NCI-H2029 treated with DMSO at 0.1 percent for 48 hours (cell line): ENCODE results near the gene MOGAT1.

Source experiments
- DNase-seq: peaks from one replicate; lab custom pipeline; 2025; lab: John Stamatoyannopoulos, UW

The MOGAT1 gene, protein sequence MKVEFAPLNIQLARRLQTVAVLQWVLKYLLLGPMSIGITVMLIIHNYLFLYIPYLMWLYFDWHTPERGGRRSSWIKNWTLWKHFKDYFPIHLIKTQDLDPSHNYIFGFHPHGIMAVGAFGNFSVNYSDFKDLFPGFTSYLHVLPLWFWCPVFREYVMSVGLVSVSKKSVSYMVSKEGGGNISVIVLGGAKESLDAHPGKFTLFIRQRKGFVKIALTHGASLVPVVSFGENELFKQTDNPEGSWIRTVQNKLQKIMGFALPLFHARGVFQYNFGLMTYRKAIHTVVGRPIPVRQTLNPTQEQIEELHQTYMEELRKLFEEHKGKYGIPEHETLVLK

DNA sequence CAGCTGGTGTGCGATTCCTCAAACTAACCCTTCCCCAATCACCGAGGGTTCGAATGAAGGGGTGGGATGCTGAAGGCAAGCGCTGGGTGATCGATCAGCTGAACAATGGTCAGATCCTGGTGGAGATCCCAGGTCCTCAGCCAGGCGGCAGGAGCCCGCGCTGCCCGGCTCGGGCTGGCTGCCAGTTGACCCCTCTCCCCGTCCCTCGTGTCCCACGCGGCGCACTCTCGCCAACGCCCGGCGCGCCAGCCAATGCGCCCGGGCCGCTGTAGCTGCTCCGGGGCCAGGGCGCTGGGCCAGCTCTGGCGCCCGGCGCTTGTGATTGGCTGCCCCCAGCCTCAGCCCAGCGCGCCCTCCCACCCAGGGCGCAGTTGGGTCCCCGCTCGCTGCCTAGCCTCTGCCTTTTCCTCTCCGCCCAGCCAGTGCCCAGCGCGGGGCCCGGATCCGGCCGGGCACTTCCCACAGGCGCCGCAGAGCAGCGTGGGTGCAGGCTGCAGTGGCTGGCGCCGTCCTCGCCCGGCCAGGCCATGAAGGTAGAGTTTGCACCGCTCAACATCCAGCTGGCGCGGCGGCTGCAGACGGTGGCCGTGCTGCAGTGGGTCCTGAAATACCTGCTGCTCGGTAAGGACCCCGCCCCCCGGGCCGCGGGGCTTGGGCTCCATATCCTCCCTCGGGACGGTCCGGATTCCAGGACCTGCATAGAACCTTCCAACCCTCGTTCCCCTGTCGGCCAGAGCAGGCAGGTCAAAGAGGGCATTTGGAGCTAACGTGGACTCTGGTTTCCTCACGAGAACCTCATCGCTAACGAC lies at the start of gene MOGAT1:
MOGAT1 (plus strand) TSS at position 400 of the 809 bp plus-strand sequence; CDS start at position 528, 128 bp downstream.
- no peak for DNase-seq

DNA sequence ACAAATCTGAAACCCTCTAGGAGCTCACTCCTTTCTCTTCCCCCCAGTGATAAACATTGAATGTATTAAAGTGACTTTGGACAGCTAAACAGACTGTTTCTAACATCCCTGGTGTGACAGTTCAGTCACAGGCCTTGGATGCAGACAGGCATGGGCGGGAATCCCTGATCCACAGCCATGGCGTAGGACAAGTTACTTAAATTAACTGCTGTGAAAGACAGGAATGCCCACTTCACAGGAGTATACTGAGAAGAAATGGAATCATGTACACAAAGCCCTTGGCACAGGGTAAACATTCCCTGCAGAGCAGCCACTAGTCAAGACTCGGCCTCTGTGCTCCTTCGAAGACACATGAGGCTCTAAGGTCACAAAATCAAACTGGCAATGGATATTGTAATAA lies 49.6 kb upstream of the MOGAT1 start:
- DNase-seq = no peak

DNA sequence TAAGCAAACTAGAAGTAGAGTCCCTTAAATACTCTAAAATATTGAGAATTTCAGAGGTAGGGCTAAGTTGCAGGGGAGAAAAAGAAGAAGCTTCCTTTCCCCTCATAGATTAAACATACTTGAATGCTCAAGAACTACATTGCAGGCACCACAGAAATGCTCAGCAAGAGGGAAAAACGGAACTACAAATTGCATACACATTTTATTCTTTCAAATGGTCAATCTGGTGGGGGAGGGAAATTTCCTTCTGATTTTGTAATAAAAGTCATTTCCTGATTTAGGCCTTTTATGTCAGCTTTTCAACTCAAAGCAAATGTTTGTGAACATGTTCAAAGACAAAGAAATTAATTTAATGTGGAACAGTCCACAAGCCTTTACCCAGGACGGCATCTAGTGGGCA lies 48.5 kb upstream of the MOGAT1 start:
- no peak for DNase-seq

DNA sequence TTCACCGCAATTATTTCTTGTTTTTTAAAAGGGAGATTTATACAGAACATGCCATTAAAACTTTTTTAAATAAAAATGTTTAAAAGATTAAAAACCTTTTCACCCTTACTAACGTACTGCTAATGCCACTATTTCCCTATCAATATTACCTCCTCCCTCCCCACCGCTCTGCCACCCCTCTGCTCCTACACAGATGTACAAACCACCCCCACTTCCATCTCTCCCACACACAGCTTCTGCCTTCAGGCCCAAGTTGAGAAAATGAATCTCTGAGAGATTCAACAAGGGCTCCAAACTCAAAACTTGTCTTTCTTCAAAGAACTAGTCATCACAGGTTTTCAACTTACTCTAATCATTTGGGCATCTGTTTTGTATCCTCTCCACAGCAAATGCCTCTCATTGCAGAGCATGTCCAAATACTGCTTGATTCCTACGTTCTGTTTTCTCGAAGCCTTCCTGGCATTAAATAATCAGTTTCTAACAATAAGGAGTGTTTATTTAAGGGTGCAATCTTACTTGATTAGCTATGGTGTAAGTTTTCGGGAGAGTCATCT lies 47.6 kb upstream of the MOGAT1 start:
- no peak for DNase-seq

DNA sequence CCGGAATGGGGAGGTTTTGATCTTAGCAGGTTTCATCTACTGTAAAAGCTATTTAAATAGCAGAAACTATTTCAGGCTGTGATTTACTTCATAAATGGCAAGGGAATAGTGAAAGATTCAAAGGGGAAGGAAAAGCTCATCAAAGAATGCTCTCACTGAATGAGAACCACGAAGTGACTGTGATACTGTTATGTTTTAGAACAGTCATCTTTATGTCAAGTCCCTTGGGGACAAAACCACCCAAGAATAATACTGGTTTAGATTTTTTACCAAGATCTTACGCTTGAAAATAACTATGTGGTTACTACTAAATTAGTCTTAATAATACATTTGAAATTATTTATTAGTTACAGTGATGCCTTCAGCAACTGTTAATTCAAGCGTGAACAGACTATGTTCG lies 43.7 kb upstream of the MOGAT1 start:
- no peak for DNase-seq

DNA sequence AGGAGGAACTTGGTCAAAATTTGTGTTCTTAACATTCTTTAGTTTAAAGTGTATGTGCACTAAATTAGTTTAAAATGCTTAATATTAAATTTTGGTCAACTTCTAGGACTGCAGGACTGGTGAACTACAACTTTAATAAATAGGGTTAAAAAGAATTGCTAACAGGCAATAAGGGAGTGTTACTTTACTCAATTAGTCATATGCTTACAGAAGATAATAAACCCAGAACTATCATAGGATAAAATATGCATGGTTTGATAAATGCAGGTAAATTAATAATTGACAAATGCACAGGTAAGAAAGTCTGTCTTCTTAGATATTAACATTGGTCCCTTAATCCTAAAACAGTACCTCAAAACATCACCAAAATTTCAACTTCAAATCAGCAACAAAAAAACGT lies 36.2 kb upstream of the MOGAT1 start:
- no peak for DNase-seq

DNA sequence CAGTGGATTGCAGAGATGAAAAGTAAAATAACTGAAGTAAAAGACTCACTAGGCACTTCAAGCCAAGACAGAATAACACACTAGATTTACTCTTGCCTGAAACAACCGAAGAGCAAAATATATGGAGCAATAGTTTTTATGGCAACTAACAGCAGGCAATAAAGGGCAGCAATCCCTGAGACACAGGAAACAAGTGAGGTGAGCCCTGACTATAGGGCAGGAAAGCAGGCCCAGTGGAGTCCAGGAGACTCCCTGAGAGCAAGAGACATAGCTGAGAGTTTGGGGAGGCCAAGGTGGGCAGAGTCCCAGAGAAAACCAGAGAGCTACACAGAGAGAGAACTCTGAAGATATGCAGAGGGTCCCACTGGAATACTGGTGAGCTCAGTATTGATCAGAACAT lies 34.4 kb upstream of the MOGAT1 start:
- DNase-seq = no peak

DNA sequence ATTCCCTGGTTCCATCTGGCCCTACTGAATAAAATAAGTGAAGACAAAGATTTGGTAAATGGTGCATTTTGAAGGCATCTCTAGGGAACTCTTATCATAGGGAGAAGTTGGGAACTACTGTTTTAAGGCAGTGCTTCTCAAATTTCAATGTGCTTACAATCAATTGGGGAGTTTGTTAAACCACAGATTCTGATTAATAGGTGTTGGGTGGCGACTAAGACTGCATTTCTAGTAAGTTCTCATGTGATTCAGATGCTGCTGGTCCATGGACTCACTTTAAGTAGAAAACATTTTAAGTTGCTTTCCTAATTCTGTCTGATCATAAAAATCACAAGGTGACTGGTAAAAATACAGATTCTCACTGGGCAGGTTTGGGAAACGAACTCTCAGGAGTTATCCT lies 30.1 kb upstream of the MOGAT1 start:
- DNase-seq = no peak

DNA sequence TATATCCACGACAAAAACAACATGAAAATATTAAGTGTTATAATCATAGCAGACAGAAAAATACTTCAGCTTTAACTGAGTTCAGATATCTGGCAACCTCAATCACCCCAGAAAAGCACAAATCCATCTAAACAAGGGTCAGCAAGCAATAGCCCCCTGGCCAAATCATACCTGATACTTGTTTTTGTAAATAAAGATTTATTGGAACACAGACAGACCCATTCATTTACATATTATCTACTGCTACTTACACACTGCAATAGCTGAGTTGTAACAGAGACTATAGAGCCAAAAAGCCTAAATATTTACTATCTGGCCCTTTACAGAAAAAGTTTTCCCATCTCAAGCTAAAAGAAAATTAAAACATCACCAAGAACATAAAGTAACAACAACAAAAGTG lies 28.3 kb upstream of the MOGAT1 start:
- no peak for DNase-seq

DNA sequence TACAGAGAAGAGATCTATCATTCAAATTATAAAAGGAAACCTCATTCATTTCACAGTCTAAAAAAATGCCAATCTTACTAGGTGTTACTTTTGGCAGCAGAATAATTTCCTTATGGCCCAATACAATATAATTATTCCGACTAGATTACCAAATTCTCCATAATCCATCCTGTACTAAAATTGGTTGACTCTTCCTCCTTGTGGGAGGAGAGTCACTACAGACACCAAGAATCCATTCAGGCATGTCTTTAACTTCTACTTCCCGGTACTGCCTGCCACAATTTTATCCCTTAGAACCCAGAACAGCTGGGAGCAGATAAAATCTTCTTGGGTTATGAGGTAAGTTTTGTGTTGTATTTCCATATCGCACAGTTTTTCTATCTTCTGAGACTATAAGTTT lies 25.4 kb upstream of the MOGAT1 start:
- DNase-seq = no peak

DNA sequence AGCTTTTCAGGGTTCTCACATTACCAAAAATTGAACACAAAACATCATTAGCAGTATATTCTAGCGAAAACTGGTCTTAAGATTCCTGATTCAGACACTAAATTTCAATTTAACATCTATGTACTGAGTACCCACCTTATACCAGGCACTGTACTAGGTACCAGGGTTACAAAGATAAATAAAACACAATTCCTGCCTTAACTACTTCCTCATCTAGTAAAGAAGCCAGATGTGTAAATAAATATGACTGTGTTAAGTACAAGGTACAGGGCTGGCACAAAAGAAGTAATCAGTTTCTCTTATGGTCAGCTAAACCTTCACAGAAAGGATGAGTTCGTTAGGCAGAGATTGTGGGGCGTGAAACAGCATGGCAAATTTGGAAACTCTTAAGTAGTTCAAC lies 21.7 kb upstream of the MOGAT1 start:
- no peak for DNase-seq

DNA sequence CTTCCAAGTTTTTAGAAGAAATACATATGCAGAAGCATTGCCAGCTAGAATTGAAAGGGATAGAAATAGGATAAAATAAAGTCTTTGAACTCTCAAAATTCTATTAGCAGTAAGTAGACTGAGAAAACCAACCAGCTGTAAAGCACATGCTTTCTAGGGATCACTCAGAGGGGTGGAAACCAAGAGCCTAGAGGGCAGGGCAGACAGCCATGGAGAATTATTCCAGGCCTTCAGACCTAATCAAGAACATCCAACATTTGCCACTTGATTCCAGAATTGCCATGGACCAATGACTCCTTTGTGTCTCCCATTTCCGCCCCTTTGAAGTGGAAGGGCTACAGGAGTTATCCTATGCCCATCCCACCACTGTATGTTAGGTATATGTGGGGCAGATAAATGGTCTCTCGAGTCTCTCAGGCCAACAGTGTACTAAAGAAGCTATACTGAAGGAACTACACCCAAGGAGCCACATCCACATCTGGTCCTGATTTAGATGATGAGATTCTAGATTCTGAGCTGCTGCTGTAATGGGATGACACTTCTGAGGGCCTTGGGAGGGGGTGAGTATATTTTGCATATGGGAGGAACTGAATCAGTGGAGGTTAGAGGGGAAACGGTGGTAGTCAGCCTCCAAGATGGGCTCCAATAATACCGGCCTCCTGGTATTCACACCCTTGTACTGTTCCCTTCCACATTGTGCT lies 19.6 kb upstream of the MOGAT1 start:
- DNase-seq = no peak

DNA sequence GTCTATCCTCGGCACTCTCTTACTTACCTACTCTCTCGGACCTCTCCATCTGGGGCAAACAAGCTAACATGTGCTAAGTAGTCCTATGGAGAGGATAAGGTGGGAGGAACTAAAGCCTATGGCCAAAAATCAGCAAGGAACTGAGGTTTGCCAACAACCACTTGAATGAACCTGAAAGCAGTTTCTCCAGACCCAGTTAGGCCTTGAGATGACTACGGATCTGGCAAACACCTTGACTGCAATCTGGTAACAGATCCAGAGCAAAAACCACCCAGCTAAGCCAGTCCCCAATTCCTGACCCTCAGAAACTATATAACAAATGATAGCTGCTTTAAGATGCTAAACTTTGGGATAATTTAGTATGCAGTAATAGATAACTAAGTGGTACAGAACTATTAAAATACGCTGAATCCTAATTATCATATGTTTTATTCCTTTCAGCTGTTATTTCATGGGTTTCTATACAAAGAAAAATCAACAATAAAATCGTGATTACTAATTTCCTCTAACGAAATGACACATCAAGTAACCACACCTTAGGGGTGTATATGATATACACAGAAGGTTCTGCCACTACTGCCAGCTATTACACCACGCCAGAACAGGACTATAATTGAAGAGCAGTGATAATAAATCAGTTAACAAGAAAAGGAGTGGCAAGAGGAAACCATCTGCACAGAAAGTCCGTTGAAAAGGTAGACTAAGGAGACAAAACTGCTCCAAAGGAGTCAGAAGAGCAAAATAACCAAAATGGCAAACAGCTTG lies 18.8 kb upstream of the MOGAT1 start:
- no peak for DNase-seq

DNA sequence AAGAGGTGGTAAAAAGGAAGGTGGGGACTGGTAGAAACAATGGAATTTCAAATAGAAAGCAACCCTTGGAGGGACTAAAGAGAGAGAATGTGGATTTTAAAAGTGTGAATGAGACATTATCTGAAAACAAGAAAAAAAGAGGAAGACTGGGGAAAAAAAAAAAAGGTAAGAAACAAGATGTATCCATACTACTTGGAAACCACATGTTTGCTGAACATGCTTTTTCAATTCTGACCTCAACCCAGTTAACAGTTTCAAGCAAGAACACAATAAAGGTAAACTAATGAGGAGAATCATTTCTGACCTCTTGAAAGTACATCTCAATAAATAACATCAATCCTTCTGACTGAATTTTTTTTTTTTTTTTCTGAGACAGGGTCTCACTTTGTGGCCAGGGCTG lies 18.2 kb upstream of the MOGAT1 start:
- DNase-seq = no peak

DNA sequence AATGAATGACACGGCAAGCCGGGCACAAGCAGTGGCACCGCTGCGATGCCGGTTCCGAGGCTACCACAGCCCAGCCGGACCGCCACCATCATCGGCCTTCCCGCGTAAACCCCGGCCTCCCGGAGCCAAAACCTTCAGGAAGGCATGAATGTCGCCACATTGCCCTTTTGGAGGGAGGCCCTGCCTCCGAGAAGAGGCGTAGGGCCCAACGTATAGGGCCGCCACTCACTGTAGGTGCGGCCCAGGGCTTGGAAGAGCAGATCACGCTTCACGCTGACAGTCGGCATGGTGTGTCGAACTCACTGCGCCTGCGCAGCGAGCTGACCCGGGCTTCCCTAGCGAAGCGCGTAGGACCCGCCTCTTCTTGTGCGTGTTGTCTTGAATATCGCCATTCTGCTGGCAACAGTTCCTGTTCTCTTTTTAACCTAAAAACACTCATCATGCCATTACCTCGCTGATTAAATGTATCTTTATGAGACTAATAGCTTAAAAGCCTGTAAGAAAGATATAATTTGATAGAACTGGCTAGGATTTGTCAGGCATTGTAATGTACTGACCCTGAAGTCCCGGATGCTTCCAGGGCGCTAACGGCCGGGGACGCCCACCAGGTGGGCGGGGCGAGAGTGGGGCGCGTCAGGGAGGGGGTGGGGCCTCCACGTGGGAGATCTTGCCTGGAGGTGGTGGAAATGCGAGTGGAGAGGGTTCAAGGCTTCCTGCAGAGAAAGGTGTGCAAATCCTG lies 15.5 kb upstream of the MOGAT1 start, which contains the start of gene FARSB:
FARSB (minus strand) TSS at position 306 of the 739 bp plus-strand sequence; CDS start at position 287, 19 bp downstream.
- peak; percentile 90 for DNase-seq

DNA sequence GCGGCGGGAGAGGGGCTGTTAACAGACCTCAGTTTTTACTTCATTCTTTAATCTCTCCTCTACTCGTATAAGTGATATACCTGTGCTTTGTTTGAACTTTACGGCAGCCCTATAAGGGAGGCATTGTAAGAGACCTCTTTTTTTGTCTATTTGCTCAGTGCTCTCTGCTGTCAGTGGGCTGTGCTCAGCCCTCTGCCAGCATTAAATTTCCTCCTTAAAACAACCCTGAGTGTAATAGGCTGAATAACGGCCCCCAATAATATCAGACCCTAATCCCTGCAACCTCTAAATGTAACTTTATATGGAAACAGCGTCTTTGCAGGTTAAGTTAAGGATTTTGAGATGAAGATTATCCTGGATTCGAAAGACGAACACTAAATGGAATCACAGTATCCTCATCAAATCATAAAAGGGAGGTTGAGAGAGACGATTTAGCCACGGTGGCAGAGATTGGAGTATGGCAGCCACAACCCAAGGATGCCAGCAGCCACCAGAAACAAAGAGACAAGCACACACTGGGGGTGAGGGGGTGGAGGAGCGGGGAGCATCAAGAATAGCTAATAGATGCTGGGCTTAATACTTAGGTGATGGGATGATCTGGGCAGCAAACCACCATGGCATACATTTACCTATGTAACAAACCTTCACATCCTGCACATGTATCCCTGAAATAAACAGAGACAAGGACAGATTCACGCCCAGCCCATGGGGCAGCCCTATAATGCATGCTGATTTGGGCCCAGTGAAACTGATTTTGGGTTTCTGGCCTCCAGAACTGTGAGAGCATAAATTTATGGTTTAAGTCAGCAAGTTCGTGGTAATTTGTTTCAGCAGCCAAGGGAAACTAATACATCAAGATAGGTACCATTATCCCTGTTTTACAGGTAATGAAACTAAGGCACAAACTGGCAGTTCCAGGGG lies 14.7 kb upstream of the MOGAT1 start:
- no peak for DNase-seq

DNA sequence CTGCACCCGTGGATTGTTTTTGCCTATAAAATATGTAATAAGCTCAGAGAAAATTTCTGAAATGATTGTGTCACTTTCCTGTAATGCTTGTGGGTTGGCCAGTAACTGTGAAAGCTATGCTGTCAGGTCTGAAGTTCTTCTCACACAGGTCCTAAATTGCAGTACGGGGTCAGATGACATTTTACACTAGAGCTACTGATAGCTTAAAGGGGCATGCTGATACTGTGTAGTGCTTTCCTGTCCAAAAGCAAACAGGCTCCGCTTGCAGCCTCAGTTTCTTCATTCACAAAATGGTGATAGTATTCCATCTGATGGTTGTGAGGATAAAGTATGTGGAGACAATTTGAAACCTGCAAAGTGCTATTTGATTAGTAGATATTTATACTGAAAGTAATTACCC lies 8.0 kb upstream of the MOGAT1 start:
- DNase-seq = no peak

DNA sequence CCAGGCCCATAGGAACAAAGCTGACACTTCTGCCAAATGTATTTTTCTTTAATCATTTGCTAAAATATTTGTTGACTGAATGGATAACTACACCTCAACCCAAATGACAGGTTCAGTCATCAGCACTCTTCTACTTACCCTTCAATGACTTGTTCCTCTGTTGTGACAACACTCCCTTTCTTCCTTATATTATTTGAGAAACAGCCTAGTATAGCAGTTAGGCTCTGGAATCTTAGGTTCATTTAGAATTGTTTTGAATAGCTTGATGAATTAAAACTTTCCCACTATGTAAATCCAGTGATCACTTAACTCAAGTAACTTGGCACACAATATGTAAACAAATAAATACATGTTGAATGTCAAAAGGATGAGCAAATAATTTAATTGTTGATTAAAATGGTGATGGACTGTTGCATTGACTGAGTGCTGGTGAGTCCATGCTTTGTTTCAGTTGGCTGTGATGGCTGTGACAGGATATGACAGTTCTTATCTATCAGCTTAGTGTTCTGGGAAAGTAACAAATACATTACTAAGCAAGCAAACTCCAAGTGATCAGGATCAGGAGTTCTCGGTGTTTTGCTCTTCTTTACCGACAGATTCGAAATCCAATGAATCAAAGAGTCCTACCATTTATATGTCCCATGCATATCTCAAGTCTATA lies 2.8 kb upstream of the MOGAT1 start:
- DNase-seq = no peak

DNA sequence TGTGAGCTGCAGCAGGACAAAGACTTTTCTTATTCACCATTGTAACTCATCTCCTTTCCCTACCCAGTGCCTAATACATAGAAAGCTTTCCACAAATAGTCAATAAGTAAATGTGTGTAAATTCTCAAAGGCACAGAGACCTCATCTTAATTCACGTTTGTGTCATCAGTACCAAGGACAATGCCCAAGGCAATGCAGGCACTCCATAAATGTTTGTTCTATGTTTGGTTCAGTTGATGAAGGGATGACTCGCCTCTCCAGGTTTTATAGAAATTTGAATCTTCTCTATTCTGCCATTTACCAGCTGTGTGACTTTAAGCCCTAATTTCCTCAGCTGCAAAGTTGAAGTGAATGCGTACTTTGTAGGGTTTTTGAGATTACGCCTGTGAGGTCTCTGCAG lies 2.1 kb upstream of the MOGAT1 start:
- DNase-seq = no peak
